GM18498 (cell line): ENCODE measurements around the gene CD79A.
A peak's percentile ranks its signal among the peaks of the same experiment; 100 is the strongest.

Experiments
- ATAC-seq: cut with Tn5 transposase; IDR thresholded peaks from one replicate; pipeline ENCODE4 v1.9.1; 2021; ENCODE audit warnings: mild to moderate bottlenecking, moderate library complexity; ENCODE audit not compliant: unreplicated experiment

The CD79A gene

DNA sequence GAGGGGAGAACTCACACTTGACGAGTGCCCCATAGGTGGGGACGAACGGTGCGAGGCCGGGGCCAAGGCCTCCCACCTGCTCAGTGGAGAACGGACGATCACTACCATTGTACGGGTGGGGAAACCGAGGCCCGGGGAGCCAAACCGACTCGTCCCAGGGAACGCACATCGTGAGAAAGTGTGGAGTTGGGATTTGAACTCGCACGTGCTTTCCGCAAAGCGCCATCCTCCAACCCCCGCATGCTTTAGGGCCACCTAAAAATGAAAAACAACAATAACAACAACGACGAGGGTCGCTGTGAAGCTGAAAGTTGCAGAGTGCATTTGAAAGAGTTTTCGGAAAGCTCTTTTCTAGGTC lies 6.4 kb downstream of the CD79A start:
- no peak for ATAC-seq

DNA sequence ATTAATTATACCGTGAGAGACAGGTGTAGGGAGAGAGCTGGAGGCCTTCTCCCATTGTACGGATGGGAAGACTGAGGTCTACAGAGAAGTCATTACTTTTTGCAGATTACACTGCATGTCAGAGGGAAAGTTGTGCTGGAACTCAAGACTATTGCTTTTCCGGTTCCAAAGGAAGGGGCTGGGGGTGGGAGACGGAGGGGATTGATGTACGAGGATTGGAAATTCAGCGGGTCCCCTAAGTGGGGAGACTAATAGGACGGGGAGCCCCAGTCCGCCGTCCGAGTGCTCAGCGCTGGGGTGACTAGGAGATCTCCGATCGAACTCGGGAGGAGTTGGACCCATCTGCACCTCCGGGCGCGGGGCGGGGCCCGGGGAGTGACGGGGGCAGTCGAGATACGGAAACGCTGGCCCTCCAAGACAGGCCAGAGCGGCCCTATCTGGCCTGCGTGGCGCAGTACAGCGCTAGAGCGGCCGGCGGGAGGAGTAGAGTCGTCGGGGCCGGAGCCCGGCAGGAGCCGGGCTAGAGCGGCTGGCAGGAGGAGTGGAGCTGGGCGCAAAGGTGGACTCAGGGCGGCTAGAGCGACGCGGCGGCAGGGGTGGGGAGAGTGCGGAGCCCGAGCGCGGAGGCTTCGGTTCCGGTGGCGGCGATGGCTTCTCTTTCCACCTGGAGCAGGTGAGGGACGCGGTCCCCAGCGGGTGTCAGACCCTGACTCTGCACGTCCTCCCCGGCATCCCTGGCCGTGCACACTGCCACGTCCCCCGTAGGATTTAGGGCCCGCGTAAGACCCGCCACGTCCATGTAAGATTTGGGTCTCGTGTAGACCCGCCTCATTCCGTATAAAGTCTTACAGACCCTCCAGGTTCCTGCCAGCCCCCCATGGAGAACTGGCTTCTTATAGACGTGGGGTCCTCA lies 7.0 kb downstream of the CD79A start:
- ATAC-seq, result peak; percentile 81

GRCh38 chr19:41886761-41887710 lies 10.0 kb downstream of the CD79A start:
- no peak for ATAC-seq

DNA sequence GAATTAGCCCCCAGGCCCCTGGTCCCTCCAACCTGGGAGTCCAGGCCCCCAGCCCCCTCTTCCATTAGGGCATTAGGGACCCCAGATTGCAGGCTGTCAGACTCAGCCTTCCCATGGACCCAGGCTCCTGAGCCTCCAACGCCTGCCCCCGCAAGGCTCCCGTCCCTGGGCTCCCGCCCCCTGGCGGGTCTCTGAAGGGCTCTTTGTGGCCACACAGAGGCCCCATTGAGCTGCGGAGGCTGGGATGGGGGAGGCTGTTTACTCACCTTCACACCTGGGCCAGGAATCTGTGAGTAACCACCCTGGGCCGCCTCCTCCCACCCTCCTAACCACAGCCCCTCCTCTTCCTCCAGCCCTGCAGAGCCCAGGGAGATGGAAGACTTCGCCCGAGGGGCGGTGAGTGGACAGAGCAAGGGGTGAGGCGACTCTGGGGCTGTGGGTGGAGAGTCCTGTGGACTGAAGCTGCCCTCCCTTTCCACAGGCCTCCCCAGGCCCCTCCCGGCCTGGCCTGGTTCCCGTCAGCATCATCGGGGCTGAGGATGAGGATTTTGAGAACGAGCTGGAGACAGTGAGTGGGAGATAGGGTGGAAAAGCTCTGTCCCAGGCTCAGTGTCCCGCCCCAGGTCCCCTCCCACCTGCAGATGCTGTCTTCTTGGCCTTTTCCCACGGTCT lies 10.8 kb downstream of the CD79A start:
- ATAC-seq, result no peak

- no peak for ATAC-seq
Measured at GRCh38 chr19:41888926-41889325, 11.8 kb downstream of the CD79A start.

- no peak for ATAC-seq
Measured at GRCh38 chr19:41889896-41890295, 12.8 kb downstream of the CD79A start.

GRCh38 chr19:41890936-41891335 lies 13.9 kb downstream of the CD79A start:
- no peak for ATAC-seq

- ATAC-seq, result no peak
Measured at GRCh38 chr19:41892173-41892902, 15.3 kb downstream of the CD79A start.

DNA sequence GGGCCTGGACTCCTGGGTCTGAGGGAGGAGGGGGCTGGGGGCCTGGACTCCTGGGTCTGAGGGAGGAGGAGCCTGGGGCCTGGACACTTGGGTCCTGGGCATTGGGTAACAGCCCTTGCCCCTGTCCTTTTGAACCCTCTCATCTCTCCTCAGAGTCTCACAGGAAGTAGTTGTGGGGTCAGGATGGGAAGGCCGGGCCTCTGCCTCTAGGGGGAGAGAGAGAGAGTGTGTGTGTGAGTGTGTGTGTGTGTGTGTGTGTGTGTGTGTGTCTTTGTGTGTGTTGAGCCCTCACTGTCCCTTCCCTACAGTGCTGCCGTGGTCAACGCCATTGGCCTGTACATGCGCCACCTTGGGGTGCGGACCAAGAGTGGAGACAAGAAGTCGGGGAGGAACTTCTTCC lies 16.8 kb downstream of the CD79A start:
- ATAC-seq, result no peak

DNA sequence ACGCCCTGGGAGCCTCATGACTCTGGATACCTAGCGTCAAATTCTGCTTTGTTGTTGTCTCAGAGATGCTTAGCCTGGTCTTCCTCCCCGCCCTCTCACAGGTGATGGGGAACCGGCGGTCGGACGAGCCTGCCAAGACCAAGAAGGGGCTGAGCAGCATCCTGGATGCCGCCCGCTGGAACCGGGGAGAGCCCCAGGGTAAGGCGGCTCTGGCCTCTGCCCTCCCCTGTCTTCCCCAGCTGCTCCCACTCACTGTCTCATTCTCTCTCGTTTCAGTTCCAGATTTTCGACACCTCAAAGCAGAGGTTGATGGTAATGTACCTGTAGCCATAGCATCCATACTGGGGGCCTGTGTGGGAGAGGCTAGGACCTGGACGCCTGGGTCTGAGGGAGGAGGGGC lies 17.3 kb downstream of the CD79A start:
- no peak for ATAC-seq

DNA sequence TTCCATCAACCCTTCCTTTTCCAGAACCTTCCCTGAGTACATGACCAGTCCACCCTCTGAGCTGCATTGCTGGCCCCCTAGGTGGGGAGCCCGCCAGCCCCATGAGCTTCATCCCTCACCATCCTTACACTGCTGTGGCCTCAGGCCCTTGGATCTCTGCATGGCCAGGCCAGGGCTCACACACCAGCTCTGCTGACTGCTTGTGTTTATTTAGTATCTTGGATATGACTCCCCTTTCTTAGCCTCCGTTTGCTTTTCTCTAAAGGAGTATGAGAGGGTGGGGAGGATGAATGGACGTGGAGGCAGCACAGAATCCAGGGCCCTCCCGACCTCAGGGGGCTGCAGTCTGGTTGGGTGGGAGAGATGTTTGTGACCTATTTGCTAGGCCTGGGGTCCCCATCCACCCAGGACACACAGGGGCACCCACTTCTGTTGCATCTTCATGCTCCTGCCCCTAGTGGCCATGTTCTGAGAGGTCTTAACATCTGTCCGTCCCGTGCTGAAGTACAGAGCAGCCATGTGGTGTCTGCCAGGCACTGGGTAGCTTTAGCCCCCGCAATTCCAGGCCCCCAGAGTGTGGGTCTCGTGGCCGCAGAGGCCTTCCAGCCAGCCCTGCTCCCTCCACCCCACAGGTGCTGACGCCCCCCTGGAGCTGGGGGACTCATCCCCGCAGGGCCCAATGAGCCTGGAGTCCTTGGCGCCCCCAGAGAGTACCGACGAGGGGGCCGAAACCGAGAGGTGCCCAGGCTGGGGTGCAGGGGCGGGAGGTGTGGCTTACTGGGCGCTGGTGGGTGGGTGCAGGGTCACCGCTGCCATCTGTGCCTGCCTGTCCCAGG lies 18.9 kb downstream of the CD79A start:
- ATAC-seq, result no peak

- no peak for ATAC-seq
Measured at GRCh38 chr19:41896581-41896942, 19.5 kb downstream of the CD79A start.

DNA sequence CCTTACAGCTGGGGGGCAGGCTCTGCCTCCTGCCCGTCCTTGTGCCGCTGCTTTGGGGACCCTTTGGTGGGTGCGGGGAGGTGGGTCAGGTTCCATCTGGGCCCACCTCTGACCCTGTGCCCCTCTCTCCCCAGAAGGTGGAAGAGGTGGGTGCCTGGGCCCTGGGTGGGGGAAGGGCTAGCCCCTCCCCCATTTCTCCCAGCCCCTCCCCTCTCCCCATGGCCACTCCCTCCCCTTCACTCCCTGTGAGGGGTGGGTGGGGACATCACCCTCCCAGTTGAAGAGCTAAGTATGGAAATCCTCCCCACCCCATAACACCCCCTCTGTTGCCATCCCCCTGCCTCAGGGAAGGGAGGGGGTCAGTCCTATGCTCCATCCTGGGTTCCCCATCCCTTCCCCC lies 20.1 kb downstream of the CD79A start:
- ATAC-seq, result no peak

DNA sequence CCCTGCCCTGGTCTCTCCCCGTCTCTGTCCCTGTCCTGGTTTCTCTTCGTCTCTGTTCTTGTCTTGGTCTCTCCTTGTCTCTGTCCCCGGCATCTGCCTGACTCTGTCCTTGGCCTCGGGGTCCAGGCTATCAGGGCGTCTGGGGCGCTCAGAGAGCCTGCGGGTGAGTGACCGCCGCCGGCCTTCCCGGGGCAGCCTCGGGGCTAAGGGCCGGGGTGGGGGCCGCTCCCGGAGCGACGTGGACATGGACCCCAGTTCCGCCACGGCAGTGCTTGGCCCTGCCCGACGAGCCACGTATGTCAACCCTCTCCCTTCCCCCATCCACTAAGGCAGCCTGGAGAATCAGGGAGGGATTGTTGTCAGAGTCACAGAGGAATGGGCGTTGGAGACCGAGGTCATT lies 20.7 kb downstream of the CD79A start:
- no peak for ATAC-seq

- no peak for ATAC-seq
Measured at GRCh38 chr19:41898235-41898634, 21.2 kb downstream of the CD79A start.

DNA sequence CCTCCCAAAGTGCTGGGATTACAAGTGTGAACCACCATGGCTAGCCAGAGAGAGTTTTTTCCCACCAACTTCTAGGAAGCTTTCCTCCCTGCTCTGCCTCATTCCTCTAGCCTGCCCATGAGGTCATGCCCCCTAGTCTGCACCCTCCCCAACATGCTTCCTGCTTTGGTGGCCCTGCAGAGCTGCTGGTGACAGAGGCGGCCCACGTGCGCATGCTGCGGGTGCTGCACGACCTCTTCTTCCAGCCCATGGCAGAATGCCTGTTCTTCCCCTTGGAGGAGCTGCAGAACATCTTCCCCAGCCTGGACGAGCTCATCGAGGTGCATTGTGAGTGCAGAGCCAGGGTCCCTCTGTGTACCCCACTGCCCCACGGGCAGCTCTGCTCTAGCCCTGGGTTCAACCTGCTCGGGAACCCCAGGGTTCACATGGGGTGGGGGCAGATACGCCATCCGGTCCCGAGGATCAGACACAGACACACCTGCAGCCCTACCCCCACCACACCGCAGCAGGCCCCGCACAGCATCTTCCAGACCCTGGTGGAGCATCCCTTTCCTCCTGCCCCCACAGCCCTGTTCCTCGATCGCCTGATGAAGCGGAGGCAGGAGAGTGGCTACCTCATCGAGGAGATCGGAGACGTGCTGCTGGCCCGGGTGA lies 24.8 kb downstream of the CD79A start:
- no peak for ATAC-seq

DNA sequence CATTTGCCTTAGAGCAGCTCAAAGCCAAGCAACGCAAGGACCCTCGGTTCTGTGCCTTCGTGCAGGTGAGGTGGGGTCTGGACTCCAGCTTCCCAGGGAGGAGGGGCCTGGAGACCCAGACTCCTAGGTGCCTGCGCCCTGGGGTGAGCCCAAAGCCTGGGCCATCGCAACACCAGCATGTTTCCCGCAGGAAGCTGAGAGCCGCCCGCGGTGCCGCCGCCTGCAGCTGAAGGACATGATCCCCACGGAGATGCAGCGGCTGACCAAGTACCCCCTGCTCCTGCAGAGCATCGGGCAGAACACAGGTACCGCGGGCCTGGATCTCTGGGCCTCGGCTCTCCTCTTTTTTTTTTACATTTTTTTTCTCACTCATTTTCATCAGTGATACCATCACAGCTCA lies 25.5 kb downstream of the CD79A start:
- no peak for ATAC-seq

DNA sequence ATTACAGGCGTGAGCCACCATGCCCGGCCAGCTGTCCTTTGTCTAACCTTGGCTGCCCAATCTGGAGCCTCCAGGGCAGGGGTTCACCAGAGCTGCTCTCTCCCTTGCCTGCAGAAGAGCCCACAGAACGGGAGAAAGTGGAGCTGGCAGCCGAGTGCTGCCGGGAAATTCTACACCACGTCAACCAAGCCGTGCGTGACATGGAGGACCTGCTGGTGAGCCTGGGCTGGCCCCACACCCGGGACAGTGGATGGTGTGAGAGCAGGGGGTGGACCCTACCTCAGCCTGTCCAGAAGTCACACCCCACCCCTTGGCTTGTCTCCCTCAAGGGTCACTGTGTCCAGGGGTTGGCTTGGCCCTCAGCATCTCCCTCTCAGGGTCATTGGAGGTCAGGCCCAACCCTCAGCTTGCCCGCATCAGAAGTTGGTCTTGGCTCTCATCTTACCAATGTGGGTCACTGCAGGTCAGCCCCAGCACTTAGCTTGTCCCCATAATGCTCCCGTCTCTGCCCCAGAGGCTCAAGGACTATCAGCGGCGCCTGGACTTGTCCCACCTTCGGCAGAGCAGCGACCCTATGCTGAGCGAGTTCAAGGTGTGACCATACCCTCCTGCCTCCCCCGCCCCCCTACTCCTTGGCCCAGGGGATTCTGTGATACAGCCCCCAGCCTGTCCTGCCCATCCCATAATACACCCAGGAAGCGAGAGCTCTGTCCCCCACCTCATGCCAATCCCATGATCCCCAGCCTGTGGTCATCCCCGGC lies 26.3 kb downstream of the CD79A start:
- no peak for ATAC-seq
